ENCODE measurements around the gene NGB. TPM values are rescaled to one million over a fixed set of nuclear protein-coding genes. Genes with fewer than 3 reads are reported as not detected.

The NGB gene
- total RNA-seq, 5 donors from 2014 or later (not counting 1 experiment from before 2014, with no cell fraction given) = not detected

GRCh38 chr14:77276295-77276935, 5.4 kb upstream of the NGB start:
- Mint-ChIP-seq H3K4me3 (no peak overlapping the region), H3K27me3 (peaks cover 14 to 17% of the 10 kb centered on the region in 2 donors), H3K4me1 (peaks cover 0 to 3% (median 0%) of the 10 kb centered on the region in 3 donors), H3K9me3 (no peaks in the 10 kb centered on the region), H3K27ac (no peak overlapping the region), H3K36me3 (peaks cover 6% of the 10 kb centered on the region)
- POLR2A ChIA-PET = interaction anchor here (0.5 kb wide), 2 partner anchors 85 to 774 kb away, joined by 3 to 4 read pairs; no protein-coding TSS in a partner anchor
- no peak overlapping the region for H3K27ac ChIP-seq (ENCODE audit: low read length)
- no peaks in the 10 kb centered on the region for H3K4me1 ChIP-seq (ENCODE audit: control insufficient read depth in 1 of 2, extremely low read depth in 1 of 2, insufficient read depth in 2 of 2, low read length in 2 of 2)
- CTCF ChIA-PET = no interaction called here
- ATAC-seq (replicated peaks in 1 of 4) = no peak
- H3K4me3 ChIP-seq (ENCODE audit: control insufficient read depth in 1 of 2, extremely low read depth in 1 of 2, low read length in 1 of 2) = no peak overlapping the region
- peaks cover 2 to 3% of the 10 kb centered on the region in 2 donors for H3K36me3 ChIP-seq (ENCODE audit: control insufficient read depth in 2 of 2, extremely low read depth in 1 of 2, insufficient read depth in 1 of 2, low read length in 1 of 2)
- no peaks in the 10 kb centered on the region for H3K9me3 ChIP-seq
- peaks cover 0 to 15% of the 10 kb centered on the region in 2 experiments for H3K27me3 ChIP-seq (replicated peaks in 1 of 2; ENCODE audit: control insufficient read depth in 2 of 2, extremely low read depth in 1 of 2, insufficient read depth in 2 of 2, low read length in 1 of 2)
- WGBS (ENCODE audit: insufficient coverage) = 93% methylated on average over 10 of the region's 15 CpGs
- no peak for DNase-seq

DNA sequence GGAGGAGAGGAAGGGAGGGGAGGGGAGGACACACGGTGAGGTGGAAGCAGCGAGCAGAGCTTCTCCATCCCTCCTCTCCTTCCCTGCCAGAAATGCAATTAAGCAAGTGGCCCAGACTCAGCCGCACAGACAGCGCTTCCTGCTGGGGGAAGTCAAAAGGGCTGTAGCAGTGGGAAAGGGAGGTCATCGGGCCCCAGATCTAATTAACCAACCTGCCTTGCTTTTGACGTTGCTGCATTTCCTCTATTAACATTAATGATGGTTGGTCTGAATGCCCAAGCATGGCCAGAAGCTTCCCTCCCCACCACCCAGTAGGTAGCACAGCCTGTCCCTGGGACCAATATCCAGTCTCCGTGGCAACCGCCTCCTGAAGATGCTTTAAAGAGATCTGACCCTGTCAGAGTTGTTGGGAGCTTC, 4.6 kb upstream of the NGB start:
- peaks cover 2 to 3% of the 10 kb centered on the region in 2 donors for H3K36me3 ChIP-seq (ENCODE audit: control insufficient read depth in 2 of 2, extremely low read depth in 1 of 2, insufficient read depth in 1 of 2, low read length in 1 of 2)
- no peak overlapping the region for H3K27ac ChIP-seq (ENCODE audit: low read length)
- Mint-ChIP-seq H3K36me3 (peaks cover 6% of the 10 kb centered on the region), H3K27me3 (peaks cover 18 to 20% of the 10 kb centered on the region in 2 donors), H3K27ac (no peak overlapping the region), H3K9me3 (no peaks in the 10 kb centered on the region), H3K4me1 (peaks cover 0 to 3% (median 0%) of the 10 kb centered on the region in 3 donors), H3K4me3 (no peak overlapping the region)
- POLR2A ChIA-PET = interaction anchor here in 1 of 2 donors (0.5 kb wide), 1 partner anchor 773 kb away, joined by 3 read pairs; no protein-coding TSS in a partner anchor
- WGBS (ENCODE audit: insufficient coverage) = 90% methylated on average over 2 of the region's 8 CpGs
- peaks cover 0 to 20% of the 10 kb centered on the region in 2 experiments for H3K27me3 ChIP-seq (replicated peaks in 1 of 2; ENCODE audit: control insufficient read depth in 2 of 2, extremely low read depth in 1 of 2, insufficient read depth in 2 of 2, low read length in 1 of 2)
- no peak for DNase-seq
- no peaks in the 10 kb centered on the region for H3K4me1 ChIP-seq (ENCODE audit: control insufficient read depth in 1 of 2, extremely low read depth in 1 of 2, insufficient read depth in 2 of 2, low read length in 2 of 2)
- no peak overlapping the region for H3K4me3 ChIP-seq (ENCODE audit: control insufficient read depth in 1 of 2, extremely low read depth in 1 of 2, low read length in 1 of 2)
- CTCF ChIA-PET = no interaction called here
- H3K9me3 ChIP-seq = no peaks in the 10 kb centered on the region
- ATAC-seq (replicated peaks in 1 of 4) = no peak

DNA sequence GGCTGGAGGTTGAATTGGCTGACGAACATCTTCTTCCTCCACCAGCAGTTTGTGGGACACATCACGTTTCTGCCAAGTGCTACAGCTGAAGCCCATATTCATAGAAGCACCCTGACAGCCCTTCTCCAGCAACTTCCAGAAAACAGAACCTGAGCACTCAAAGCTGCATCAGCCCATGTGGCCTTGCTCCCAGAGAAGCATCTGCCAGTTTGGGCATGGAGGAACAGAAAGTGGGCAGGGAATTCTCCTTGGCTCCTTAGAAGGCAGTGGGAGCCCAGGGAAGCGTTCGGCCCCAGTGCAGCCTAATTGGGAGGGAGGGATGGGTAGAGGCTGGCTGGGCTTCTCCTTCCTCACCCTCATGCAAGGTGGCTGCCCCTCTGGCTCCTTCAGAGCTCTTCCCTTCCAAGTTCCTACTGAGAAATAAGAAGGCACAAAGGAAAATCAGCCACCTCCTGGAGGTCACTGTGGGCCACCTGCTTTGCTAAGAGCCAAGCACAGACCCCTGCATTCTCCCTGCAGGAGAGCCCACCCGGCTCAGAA, 4.1 kb upstream of the NGB start:
- H3K4me3 Mint-ChIP-seq = no peak overlapping the region
- Histone ChIP-seq H3K27me3 (replicated peaks in 1 of 2; ENCODE audit: control insufficient read depth in 2 of 2, extremely low read depth in 1 of 2, insufficient read depth in 2 of 2, low read length in 1 of 2) (peaks cover 0 to 25% of the 10 kb centered on the region in 2 experiments), H3K27ac (ENCODE audit: low read length) (no peak overlapping the region), H3K9me3 (no peaks in the 10 kb centered on the region), H3K4me1 (ENCODE audit: control insufficient read depth in 1 of 2, extremely low read depth in 1 of 2, insufficient read depth in 2 of 2, low read length in 2 of 2) (no peaks in the 10 kb centered on the region), H3K36me3 (ENCODE audit: control insufficient read depth in 2 of 2, extremely low read depth in 1 of 2, insufficient read depth in 1 of 2, low read length in 1 of 2) (peaks cover 2 to 3% of the 10 kb centered on the region in 2 donors), H3K4me3 (ENCODE audit: control insufficient read depth in 1 of 2, extremely low read depth in 1 of 2, low read length in 1 of 2) (no peak overlapping the region)
- ChIA-PET POLR2A (no interaction called here), CTCF (no interaction called here)
- peaks cover 0 to 3% (median 2%) of the 10 kb centered on the region in 3 donors for H3K4me1 Mint-ChIP-seq
- H3K9me3 Mint-ChIP-seq = no peaks in the 10 kb centered on the region
- H3K27me3 Mint-ChIP-seq = peaks cover 20 to 22% of the 10 kb centered on the region in 2 donors
- peaks cover 6% of the 10 kb centered on the region for H3K36me3 Mint-ChIP-seq
- DNase-seq = no peak
- no peak overlapping the region for H3K27ac Mint-ChIP-seq
- no peak for ATAC-seq (replicated peaks in 1 of 4)
- whole genome bisulfite sequencing (ENCODE audit: insufficient coverage) = 67% methylated on average over 1 of the region's 5 CpGs

GRCh38 chr14:77273796-77274195, 2.8 kb upstream of the NGB start:
- POLR2A ChIA-PET = no interaction called here
- no peaks in the 10 kb centered on the region for H3K9me3 Mint-ChIP-seq
- Histone ChIP-seq H3K4me1 (ENCODE audit: control insufficient read depth in 1 of 2, extremely low read depth in 1 of 2, insufficient read depth in 2 of 2, low read length in 2 of 2) (no peaks in the 10 kb centered on the region), H3K4me3 (ENCODE audit: control insufficient read depth in 1 of 2, extremely low read depth in 1 of 2, low read length in 1 of 2) (no peak overlapping the region), H3K9me3 (no peaks in the 10 kb centered on the region), H3K36me3 (ENCODE audit: control insufficient read depth in 2 of 2, extremely low read depth in 1 of 2, insufficient read depth in 1 of 2, low read length in 1 of 2) (no peaks in the 10 kb centered on the region), H3K27ac (ENCODE audit: low read length) (no peak overlapping the region), H3K27me3 (replicated peaks in 1 of 2; ENCODE audit: control insufficient read depth in 2 of 2, extremely low read depth in 1 of 2, insufficient read depth in 2 of 2, low read length in 1 of 2) (peaks cover 0 to 35% of the 10 kb centered on the region in 2 experiments)
- H3K4me1 Mint-ChIP-seq = peaks cover 1 to 6% (median 5%) of the 10 kb centered on the region in 3 donors
- H3K27me3 Mint-ChIP-seq = peaks cover 26 to 32% of the 10 kb centered on the region in 2 donors
- no peak overlapping the region for H3K4me3 Mint-ChIP-seq
- ATAC-seq (replicated peaks in 1 of 4) (no peak), DNase-seq (no peak)
- no peaks in the 10 kb centered on the region for H3K36me3 Mint-ChIP-seq
- WGBS (ENCODE audit: insufficient coverage) = 86% methylated on average over 2 of the region's 4 CpGs
- CTCF ChIA-PET = no interaction called here
- no peak overlapping the region for H3K27ac Mint-ChIP-seq

- H3K27me3 Mint-ChIP-seq = peaks cover 38 to 46% of the 10 kb centered on the region in 2 donors
- H3K27ac Mint-ChIP-seq = no peak overlapping the region
- Histone ChIP-seq H3K27ac (ENCODE audit: low read length) (no peak overlapping the region), H3K4me1 (ENCODE audit: control insufficient read depth in 1 of 2, extremely low read depth in 1 of 2, insufficient read depth in 2 of 2, low read length in 2 of 2) (no peaks in the 10 kb centered on the region), H3K27me3 (replicated peaks in 1 of 2; ENCODE audit: control insufficient read depth in 2 of 2, extremely low read depth in 1 of 2, insufficient read depth in 2 of 2, low read length in 1 of 2) (peaks cover 0 to 46% of the 10 kb centered on the region in 2 experiments), H3K9me3 (no peaks in the 10 kb centered on the region), H3K36me3 (ENCODE audit: control insufficient read depth in 2 of 2, extremely low read depth in 1 of 2, insufficient read depth in 1 of 2, low read length in 1 of 2) (no peaks in the 10 kb centered on the region), H3K4me3 (ENCODE audit: control insufficient read depth in 1 of 2, extremely low read depth in 1 of 2, low read length in 1 of 2) (no peak overlapping the region)
- WGBS (ENCODE audit: insufficient coverage) = no CpG with 5 or more reads among the region's 4 CpGs
- no peak overlapping the region for H3K4me3 Mint-ChIP-seq
- ChIA-PET CTCF (no interaction called here), POLR2A (no interaction called here)
- ATAC-seq (replicated peaks in 1 of 4) (no peak), DNase-seq (no peak)
- no peaks in the 10 kb centered on the region for H3K36me3 Mint-ChIP-seq
- H3K4me1 Mint-ChIP-seq = peaks cover 1 to 6% (median 5%) of the 10 kb centered on the region in 3 donors
- H3K9me3 Mint-ChIP-seq = peaks cover 0 to 3% (median 3%) of the 10 kb centered on the region in 3 donors
These were observed 1.3 kb upstream of the NGB start for GRCh38 chr14:77272261-77272660.

GRCh38 chr14:77270361-77271112, 469 bp downstream of the NGB start:
- no peaks in the 10 kb centered on the region for H3K4me1 ChIP-seq (ENCODE audit: control insufficient read depth in 1 of 2, extremely low read depth in 1 of 2, insufficient read depth in 2 of 2, low read length in 2 of 2)
- ATAC-seq (replicated peaks in 1 of 4) = no peak
- peaks cover 1 to 6% (median 5%) of the 10 kb centered on the region in 3 donors for H3K4me1 Mint-ChIP-seq
- H3K4me3 Mint-ChIP-seq = no peak overlapping the region
- ChIA-PET POLR2A (no interaction called here), CTCF (no interaction called here)
- H3K27me3 Mint-ChIP-seq = peaks cover 41 to 46% of the 10 kb centered on the region in 2 donors
- peaks cover 0 to 59% of the 10 kb centered on the region in 2 experiments for H3K27me3 ChIP-seq (replicated peaks in 1 of 2; ENCODE audit: control insufficient read depth in 2 of 2, extremely low read depth in 1 of 2, insufficient read depth in 2 of 2, low read length in 1 of 2)
- no peak overlapping the region for H3K27ac ChIP-seq (ENCODE audit: low read length)
- no peaks in the 10 kb centered on the region for H3K36me3 ChIP-seq (ENCODE audit: control insufficient read depth in 2 of 2, extremely low read depth in 1 of 2, insufficient read depth in 1 of 2, low read length in 1 of 2)
- 4% methylated on average over 84 of the region's 84 CpGs for WGBS (ENCODE audit: insufficient coverage)
- H3K4me3 ChIP-seq (ENCODE audit: control insufficient read depth in 1 of 2, extremely low read depth in 1 of 2, low read length in 1 of 2) = no peak overlapping the region
- no peak for DNase-seq
- no peaks in the 10 kb centered on the region for H3K9me3 ChIP-seq
- H3K36me3 Mint-ChIP-seq = no peaks in the 10 kb centered on the region
- H3K27ac Mint-ChIP-seq = no peak overlapping the region
- H3K9me3 Mint-ChIP-seq = peaks cover 0 to 3% (median 3%) of the 10 kb centered on the region in 3 donors
